ENCODE results near the gene PDCD10. TPM values are rescaled to one million over a fixed set of nuclear protein-coding genes. Genes with fewer than 3 reads are reported as not detected.

PDCD10 gene
- total RNA-seq, 1 donor from 2014 or later = 48.0 TPM

DNA sequence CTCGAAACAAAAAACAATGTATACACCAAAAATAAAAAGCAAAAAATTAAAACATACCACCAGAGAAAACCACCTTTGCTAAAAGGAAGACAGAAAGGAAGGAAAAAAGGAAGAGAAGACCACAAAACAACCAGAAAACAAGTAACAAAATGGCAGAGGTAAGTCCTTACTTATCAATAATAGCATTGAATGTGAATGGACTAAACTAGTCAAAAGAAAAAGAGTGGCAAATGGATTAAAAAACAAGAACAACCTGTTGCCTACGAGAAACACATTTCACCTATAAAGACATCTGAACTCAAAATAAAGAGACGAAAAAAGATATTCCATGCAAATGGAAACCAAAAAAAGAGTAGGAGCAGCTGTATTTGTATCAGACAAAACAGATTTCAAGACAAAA, 22.2 kb downstream of the PDCD10 start:
- Mint-ChIP-seq H3K36me3 (ENCODE audit: unreplicated experiment) (no peaks in the 10 kb centered on the region), H3K4me3 (ENCODE audit: unreplicated experiment) (no peak overlapping the region), H3K4me1 (ENCODE audit: low read depth, unreplicated experiment) (peaks cover 7% of the 10 kb centered on the region), H3K27ac (ENCODE audit: unreplicated experiment) (no peak overlapping the region), H3K9me3 (ENCODE audit: unreplicated experiment) (no peaks in the 10 kb centered on the region), H3K27me3 (ENCODE audit: unreplicated experiment) (no peaks in the 10 kb centered on the region)
- DNase-seq = no peak
- TF ChIP-seq, protein P1, sequence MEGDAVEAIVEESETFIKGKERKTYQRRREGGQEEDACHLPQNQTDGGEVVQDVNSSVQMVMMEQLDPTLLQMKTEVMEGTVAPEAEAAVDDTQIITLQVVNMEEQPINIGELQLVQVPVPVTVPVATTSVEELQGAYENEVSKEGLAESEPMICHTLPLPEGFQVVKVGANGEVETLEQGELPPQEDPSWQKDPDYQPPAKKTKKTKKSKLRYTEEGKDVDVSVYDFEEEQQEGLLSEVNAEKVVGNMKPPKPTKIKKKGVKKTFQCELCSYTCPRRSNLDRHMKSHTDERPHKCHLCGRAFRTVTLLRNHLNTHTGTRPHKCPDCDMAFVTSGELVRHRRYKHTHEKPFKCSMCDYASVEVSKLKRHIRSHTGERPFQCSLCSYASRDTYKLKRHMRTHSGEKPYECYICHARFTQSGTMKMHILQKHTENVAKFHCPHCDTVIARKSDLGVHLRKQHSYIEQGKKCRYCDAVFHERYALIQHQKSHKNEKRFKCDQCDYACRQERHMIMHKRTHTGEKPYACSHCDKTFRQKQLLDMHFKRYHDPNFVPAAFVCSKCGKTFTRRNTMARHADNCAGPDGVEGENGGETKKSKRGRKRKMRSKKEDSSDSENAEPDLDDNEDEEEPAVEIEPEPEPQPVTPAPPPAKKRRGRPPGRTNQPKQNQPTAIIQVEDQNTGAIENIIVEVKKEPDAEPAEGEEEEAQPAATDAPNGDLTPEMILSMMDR (IDR thresholded peaks at IDR 0.05; ENCODE audit: partially characterized antibody, unreplicated experiment) = no peak

DNA sequence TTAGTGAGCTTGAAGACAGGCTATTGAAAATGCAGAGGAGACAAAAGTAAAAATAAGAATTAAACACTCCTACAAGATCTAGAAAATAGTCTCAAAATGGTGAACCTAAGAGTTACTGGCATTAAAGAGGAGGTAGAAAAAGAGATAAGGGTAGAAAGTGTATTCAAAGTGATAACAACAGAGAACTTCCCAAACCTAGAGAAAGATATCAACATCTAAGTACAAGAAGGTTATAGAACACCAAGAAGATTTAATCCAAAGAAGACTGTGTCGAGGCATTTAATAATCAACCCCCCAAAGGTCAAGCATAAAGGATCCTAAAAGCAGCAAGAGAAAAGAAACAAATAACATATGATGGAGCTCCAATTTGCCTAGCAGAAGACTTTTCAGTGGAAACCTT, 23.3 kb downstream of the PDCD10 start:
- Mint-ChIP-seq H3K9me3 (ENCODE audit: unreplicated experiment) (no peaks in the 10 kb centered on the region), H3K4me3 (ENCODE audit: unreplicated experiment) (no peak overlapping the region), H3K27me3 (ENCODE audit: unreplicated experiment) (no peaks in the 10 kb centered on the region), H3K27ac (ENCODE audit: unreplicated experiment) (no peak overlapping the region), H3K36me3 (ENCODE audit: unreplicated experiment) (no peaks in the 10 kb centered on the region), H3K4me1 (ENCODE audit: low read depth, unreplicated experiment) (peaks cover 7% of the 10 kb centered on the region)
- no peak for DNase-seq
- TF ChIP-seq, protein P1 (IDR thresholded peaks at IDR 0.05; ENCODE audit: partially characterized antibody, unreplicated experiment) = no peak

DNA sequence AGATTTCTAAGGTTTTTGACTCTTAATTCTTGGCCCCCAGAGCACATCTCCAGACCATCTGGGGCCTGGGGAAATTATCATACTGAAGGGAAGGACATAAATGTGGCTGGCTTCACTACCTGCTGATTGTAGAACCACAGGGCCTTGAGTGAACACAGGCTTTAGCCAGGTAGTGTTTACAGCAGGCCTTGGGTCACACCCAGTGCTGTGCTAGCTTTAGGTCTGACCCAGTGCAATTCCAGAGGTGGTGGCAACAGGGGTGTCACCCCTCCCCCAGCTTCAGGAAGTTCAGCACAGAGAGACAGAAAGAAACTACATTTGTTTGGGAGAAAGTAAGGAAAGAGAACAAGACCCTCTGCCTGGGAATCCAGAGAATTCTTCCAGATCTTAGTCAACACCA, 24.1 kb downstream of the PDCD10 start:
- TF ChIP-seq, protein P1 (IDR thresholded peaks at IDR 0.05; ENCODE audit: partially characterized antibody, unreplicated experiment) = no peak
- no peak overlapping the region for H3K27ac Mint-ChIP-seq (ENCODE audit: unreplicated experiment)
- DNase-seq = no peak
- no peaks in the 10 kb centered on the region for H3K36me3 Mint-ChIP-seq (ENCODE audit: unreplicated experiment)
- H3K27me3 Mint-ChIP-seq (ENCODE audit: unreplicated experiment) = no peaks in the 10 kb centered on the region
- H3K4me1 Mint-ChIP-seq (ENCODE audit: low read depth, unreplicated experiment) = peaks cover 7% of the 10 kb centered on the region
- H3K4me3 Mint-ChIP-seq (ENCODE audit: unreplicated experiment) = no peak overlapping the region
- no peaks in the 10 kb centered on the region for H3K9me3 Mint-ChIP-seq (ENCODE audit: unreplicated experiment)

DNA sequence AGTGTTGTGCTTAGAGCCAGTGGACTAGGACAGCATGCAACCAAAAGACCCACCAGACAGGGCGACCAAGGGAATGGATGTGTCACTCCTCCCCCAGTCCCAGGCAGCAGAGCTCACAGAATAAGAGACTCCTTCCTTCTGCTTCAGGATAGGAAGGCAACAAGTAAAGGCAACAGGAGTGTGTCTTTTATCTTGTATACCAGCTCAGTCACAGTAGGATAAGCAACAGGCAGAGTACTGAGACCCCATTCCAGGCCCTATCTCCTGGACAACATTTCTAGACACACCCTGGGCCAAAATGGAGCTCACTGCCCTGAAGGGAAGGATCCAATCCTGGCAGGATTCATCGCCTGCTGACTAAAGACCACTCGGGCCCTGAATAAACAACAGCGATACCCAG, 25.0 kb downstream of the PDCD10 start:
- TF ChIP-seq, protein P1 (IDR thresholded peaks at IDR 0.05; ENCODE audit: partially characterized antibody, unreplicated experiment) = no peak
- H3K9me3 Mint-ChIP-seq (ENCODE audit: unreplicated experiment) = no peaks in the 10 kb centered on the region
- H3K4me3 Mint-ChIP-seq (ENCODE audit: unreplicated experiment) = no peak overlapping the region
- peaks cover 5% of the 10 kb centered on the region for H3K4me1 Mint-ChIP-seq (ENCODE audit: low read depth, unreplicated experiment)
- peak overlapping the region; percentile 23 for H3K27ac Mint-ChIP-seq (ENCODE audit: unreplicated experiment)
- no peaks in the 10 kb centered on the region for H3K36me3 Mint-ChIP-seq (ENCODE audit: unreplicated experiment)
- no peaks in the 10 kb centered on the region for H3K27me3 Mint-ChIP-seq (ENCODE audit: unreplicated experiment)
- DNase-seq = no peak

DNA sequence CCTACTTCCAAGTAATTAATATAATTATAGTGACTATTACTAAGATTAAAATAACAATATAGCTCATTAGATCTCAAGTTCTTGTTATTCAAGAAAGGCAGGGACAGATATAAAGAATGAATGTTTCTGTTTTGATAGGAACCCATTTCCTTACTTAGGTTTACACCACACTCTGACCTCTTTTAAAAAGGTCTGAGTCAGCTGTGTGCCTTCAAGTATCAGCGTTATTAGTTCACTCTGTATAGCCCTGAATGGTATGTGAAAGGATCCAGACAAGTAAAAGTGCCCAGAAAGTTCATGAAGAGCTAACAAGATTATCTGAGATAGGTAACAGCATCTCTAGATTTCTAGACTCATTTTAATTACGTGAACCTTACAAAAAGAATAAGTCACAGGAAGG, 28.9 kb downstream of the PDCD10 start:
- H3K27me3 Mint-ChIP-seq (ENCODE audit: unreplicated experiment) = no peaks in the 10 kb centered on the region
- DNase-seq = no peak
- TF ChIP-seq, protein P1 (IDR thresholded peaks at IDR 0.05; ENCODE audit: partially characterized antibody, unreplicated experiment) = no peak
- no peak overlapping the region for H3K4me3 Mint-ChIP-seq (ENCODE audit: unreplicated experiment)
- H3K27ac Mint-ChIP-seq (ENCODE audit: unreplicated experiment) = no peak overlapping the region
- H3K9me3 Mint-ChIP-seq (ENCODE audit: unreplicated experiment) = no peaks in the 10 kb centered on the region
- H3K36me3 Mint-ChIP-seq (ENCODE audit: unreplicated experiment) = no peaks in the 10 kb centered on the region
- H3K4me1 Mint-ChIP-seq (ENCODE audit: low read depth, unreplicated experiment) = peaks cover 5% of the 10 kb centered on the region

Data from glutamatergic neuron (in vitro differentiated cells).